Measurements from ENCODE around the gene FAM25C. TPM values are rescaled to one million over a fixed set of nuclear protein-coding genes. Genes with fewer than 3 reads are reported as not detected.
"Not testable (repeated sequence)": the region's sequence is repeated elsewhere in the genome, so short reads cannot be mapped to it uniquely, and the experiment has no call there.

The FAM25C gene
- total RNA-seq, 2 experiments from 2014 or later = not detected

DNA sequence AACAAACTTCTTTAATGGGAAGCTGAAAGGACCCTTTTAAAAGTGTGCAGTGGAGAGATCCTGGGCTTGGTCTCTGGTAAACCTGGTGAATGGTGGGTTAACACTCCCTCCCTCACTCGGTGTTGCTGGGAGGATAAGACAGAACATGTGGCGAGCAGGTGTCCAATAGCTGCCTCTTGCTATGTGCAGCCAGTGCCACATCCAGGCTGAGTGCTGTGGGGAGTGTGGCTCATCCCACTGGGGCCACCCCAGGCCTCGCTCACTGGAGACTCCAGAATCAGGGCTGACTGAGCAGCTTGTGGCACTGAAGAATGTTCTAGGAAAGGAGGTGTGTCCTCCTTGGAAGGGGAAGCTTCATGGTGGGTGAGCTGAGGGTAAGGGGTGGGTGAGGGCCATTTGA is 29.5 kb downstream of the FAM25C start:
- not testable (repeated sequence) for H3K27me3 Mint-ChIP-seq

DNA sequence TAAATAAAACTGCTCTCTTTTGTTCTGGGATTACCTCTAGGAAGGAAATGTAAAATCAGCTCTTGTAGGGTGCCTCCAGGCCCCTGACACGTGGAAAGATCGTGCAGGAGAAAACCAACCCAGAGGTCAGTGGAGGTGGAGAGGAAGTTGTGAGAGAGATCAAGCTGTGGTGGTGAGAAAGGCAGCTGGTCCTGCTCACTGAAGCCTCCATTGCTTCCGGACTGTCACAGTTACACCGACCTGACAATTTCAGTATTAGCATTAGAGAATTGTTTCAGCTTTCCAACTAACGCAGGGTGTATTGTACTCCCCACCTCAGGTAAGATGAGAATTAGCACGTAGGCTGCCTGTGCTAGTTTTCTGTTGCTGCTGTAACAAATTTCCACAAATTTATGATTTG is 30.6 kb downstream of the FAM25C start:
- H3K27me3 Mint-ChIP-seq, DNase-seq, H3K4me1 Mint-ChIP-seq, H3K4me3 Mint-ChIP-seq, H3K27ac Mint-ChIP-seq, H3K9me3 Mint-ChIP-seq, H3K36me3 Mint-ChIP-seq: not testable (repeated sequence)

More for the DNA sequence above, 29.5 kb downstream of the FAM25C start:
- not testable (repeated sequence) for DNase-seq, H3K9me3 Mint-ChIP-seq, H3K4me1 Mint-ChIP-seq, H3K4me3 Mint-ChIP-seq, H3K27ac Mint-ChIP-seq, H3K36me3 Mint-ChIP-seq

DNA sequence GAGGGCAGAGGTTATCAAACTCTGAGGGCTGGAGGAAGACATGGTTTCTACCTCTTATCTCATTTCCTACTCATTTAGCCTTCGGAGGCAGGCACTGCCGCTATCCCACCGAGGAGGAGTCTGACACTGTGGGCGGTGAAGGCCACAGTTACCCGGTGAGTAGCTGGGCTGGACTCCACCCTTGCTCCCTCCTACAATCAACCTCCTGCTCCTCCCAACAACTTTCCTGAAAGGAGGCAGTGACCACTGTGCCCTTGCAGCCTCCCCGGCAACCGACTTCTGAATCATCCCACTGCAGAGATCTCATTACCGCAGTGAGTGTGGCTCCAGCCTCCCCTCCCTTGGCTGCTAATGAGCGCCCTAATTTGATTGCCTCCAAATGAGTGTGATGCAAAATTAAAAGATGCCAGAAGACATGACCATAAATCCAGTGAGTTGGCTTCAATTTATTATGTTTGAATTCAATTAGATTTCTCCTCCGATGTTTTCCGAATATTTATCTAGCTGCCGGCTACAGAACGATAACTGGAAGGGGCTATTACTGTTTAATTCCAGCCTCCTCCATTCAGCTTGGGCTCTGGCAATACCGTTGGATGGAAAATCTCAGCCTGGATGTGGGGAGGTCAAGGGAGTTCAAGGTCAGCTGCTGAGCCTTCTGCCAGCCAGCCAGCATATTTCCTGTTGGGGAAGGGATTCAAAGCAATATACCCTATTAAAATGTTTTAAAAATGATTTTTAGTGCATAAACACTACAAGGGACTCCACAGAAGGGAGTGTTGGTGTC is 35.1 kb downstream of the FAM25C start:
- H3K36me3 Mint-ChIP-seq, H3K27ac Mint-ChIP-seq, H3K4me1 Mint-ChIP-seq, H3K27me3 Mint-ChIP-seq, H3K9me3 Mint-ChIP-seq, DNase-seq, H3K4me3 Mint-ChIP-seq: not testable (repeated sequence)

DNA sequence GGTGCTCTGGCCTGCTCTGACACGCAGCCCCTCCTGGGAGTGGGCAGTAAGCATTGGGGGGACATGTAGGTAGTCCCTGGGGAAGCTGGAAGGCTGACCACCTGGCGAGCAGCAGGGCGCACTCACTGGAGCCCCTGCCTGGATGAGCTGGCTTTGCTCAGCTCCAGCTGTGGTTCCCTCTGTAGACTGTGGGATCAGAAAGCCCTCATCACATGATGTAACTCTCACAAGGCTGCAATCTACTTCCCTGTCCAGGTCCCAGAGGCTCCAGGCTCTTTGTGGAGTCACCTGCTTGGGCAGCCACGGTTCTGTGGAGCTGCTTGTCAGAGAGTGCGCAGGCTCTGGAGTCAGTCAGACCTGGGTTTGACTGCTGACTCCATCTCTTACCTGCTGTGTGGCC is 36.8 kb downstream of the FAM25C start:
- H3K36me3 Mint-ChIP-seq, H3K27ac Mint-ChIP-seq, DNase-seq, H3K27me3 Mint-ChIP-seq, H3K4me3 Mint-ChIP-seq, H3K4me1 Mint-ChIP-seq, H3K9me3 Mint-ChIP-seq: not testable (repeated sequence)

DNA sequence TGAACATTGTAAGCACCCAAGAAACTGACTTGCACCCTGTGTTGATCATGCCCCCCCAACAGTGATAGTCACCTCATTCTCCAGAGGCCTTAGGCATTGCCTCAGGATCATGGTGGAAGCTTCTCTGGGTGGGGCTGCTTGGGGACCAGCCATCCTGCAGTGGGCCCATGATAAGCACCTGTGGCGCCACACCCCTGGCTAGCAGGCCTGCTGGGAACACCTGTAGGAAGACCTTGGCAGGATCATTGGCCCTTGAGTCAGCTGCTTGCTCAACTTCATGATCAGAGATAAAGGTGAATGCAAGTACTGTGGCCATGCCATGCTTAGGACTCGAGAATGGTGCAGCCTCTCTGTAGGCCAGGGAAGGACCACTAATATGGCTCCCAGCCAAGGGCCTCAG is 38.9 kb downstream of the FAM25C start:
- H3K4me3 Mint-ChIP-seq, H3K9me3 Mint-ChIP-seq, H3K27me3 Mint-ChIP-seq, H3K36me3 Mint-ChIP-seq, H3K4me1 Mint-ChIP-seq, H3K27ac Mint-ChIP-seq, DNase-seq: not testable (repeated sequence)

DNA sequence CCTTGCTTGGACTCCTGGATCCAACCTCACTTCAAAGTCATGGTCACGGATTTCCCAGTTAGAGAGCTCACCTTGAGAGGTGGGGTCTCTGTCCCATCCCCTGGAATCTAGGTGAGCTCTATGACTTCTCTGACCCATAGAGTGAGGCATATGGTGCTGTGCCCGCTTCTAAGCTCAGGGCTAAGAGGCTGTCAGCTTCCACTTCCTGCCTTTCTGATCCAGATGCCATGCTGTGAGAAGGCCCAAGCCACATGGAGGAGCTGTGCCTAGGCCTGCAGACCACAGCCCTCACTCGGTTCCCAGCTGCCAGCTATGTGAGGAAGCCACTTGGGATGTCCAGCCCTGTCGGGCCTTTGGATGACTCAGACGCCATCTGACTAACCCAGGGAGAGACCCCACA is 39.9 kb downstream of the FAM25C start:
- not testable (repeated sequence) for H3K4me1 Mint-ChIP-seq, H3K36me3 Mint-ChIP-seq, H3K9me3 Mint-ChIP-seq, H3K27ac Mint-ChIP-seq, DNase-seq, H3K27me3 Mint-ChIP-seq, H3K4me3 Mint-ChIP-seq

DNA sequence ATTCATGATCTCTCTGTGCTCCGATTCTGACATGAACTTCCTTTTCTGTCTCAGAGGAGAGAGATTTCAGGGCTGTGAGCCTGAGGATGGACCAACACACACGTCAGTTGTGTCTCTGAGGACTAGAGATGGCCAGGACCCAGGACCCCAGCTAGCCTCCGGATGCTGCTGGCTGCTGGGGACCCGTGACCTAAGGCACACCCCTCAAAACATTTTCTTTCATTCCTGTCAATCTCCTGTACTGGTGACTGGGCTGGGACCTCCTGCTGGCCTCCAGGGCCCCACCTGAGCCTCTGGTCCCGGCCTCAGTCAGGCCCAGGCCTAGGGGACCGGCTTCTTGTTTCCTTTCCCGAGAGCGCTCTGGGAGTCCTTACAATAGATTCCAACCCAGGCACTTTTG is 42.4 kb downstream of the FAM25C start:
- not testable (repeated sequence) for DNase-seq, H3K27me3 Mint-ChIP-seq, H3K9me3 Mint-ChIP-seq, H3K4me3 Mint-ChIP-seq, H3K36me3 Mint-ChIP-seq, H3K27ac Mint-ChIP-seq, H3K4me1 Mint-ChIP-seq

DNA sequence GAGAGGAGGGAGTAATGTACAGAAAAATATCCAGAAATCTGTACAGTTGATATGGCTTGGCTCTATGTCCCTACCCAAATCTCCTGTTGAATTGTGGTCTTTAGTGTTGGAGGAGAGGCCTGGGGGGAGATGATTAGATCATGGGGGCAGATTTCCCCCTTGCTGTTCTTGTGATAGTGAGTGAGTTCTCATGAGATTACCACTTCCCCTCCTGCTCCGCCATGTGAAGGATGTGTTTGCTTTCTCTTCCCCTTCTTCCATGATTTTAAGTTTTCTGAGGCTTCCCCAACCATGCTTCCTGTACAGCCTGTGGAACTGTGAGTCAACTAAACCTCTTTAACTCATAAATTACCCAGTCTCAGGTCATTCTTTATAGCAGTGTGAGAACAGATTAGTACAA is 52.2 kb downstream of the FAM25C start:
- H3K4me1 Mint-ChIP-seq, H3K9me3 Mint-ChIP-seq, H3K27me3 Mint-ChIP-seq, H3K36me3 Mint-ChIP-seq, H3K4me3 Mint-ChIP-seq, DNase-seq, H3K27ac Mint-ChIP-seq: not testable (repeated sequence)

Other genes starting within 250 kb of the FAM25C start
- under 1 TPM; 0.08 to 0.14 TPM for gene SYT15B, start 236.2 kb downstream of the FAM25C start, total RNA-seq
- not detected for gene NPY4R2, start 81.1 kb downstream of the FAM25C start, total RNA-seq

Data from activated naive CD8-positive, alpha-beta T cell treated with anti-CD3 and anti-CD28 coated beads for 36 hours (primary cell).